WTC11 (cell line): Measurements from ENCODE around the gene B3GAT1. TPM values are rescaled to one million over a fixed set of nuclear protein-coding genes. Genes with fewer than 3 reads are reported as not detected.

Experiments
- ATAC-seq: fragments of 200-7000 bp; cut with Tn5 transposase; 2 replicates; pipeline ENCODE4 v1.10.0; 2021; ENCODE audit warnings: mild to moderate bottlenecking, moderate library complexity
- CTCF ChIA-PET: fragments of 300-600 bp; sonication (Branson Sonifier 250); formaldehyde crosslinking; loops from one replicate; lab custom pipeline; 2021; ENCODE audit warnings: antibody characterized with exemption; lab: Charles Lee
- POLR2A ChIA-PET: fragments of 350-600 bp; sonication (Branson Sonifier 250); formaldehyde crosslinking; loops from one replicate; lab custom pipeline; 2021; ENCODE audit warnings: antibody characterized with exemption; lab: Charles Lee
- DNase-seq: peaks from one replicate; pipeline ENCODE4 v3.0.0; 2021; ENCODE audit warnings: low spot score
- H3K27ac Mint-ChIP-seq: 2 replicates; pipeline ENCODE4 v1.8.0; 2021; ENCODE audit warnings: mixed read lengths
- H3K27me3 Mint-ChIP-seq: 2 replicates; pipeline ENCODE4 v1.8.0; 2021; ENCODE audit warnings: low read depth, mild to moderate bottlenecking, moderate library complexity, mixed read lengths
- H3K36me3 Mint-ChIP-seq: 2 replicates; pipeline ENCODE4 v1.8.0; 2021; ENCODE audit warnings: mixed read lengths
- H3K4me1 Mint-ChIP-seq: 2 replicates; pipeline ENCODE4 v1.8.0; 2022; ENCODE audit warnings: mixed read lengths
- H3K4me3 Mint-ChIP-seq: 2 replicates; pipeline ENCODE4 v1.8.0; 2021; ENCODE audit warnings: mild to moderate bottlenecking, moderate library complexity, mixed read lengths
- H3K9me3 Mint-ChIP-seq: 2 replicates; pipeline ENCODE4 v1.8.0; 2021; ENCODE audit warnings: mixed read lengths
- CREM ChIP-seq: sonication (generic); formaldehyde crosslinking; IDR thresholded peaks from 2 replicates; pipeline ENCODE4 v1.8.1; 2022; ENCODE audit warnings: mild to moderate bottlenecking, missing genetic modification reagents, moderate library complexity
- E2F4 ChIP-seq: sonication (generic); formaldehyde crosslinking; IDR thresholded peaks from 2 replicates; pipeline ENCODE4 v1.8.1; 2022; ENCODE audit warnings: low read depth, mild to moderate bottlenecking, moderate library complexity, missing genetic modification reagents, borderline replicate concordance
- ESRRA ChIP-seq: sonication (generic); formaldehyde crosslinking; IDR thresholded peaks from 2 replicates; pipeline ENCODE4 v1.8.1; 2022; ENCODE audit warnings: mild to moderate bottlenecking, missing genetic modification reagents, borderline replicate concordance
- ETV6 ChIP-seq: sonication (generic); formaldehyde crosslinking; IDR thresholded peaks from 2 replicates; pipeline ENCODE4 v1.8.1; 2022; ENCODE audit warnings: mild to moderate bottlenecking, missing genetic modification reagents
- FOXJ3 ChIP-seq: sonication (generic); formaldehyde crosslinking; IDR thresholded peaks from 2 replicates; pipeline ENCODE4 v1.9.0; 2021; ENCODE audit warnings: missing genetic modification reagents, mild to moderate bottlenecking, borderline replicate concordance
- FOXP1 ChIP-seq: sonication (generic); formaldehyde crosslinking; IDR thresholded peaks from 2 replicates; pipeline ENCODE4 v1.8.0; 2022; ENCODE audit warnings: missing genetic modification reagents, mild to moderate bottlenecking, moderate library complexity, borderline replicate concordance
- GABPB1 ChIP-seq: sonication (generic); formaldehyde crosslinking; IDR thresholded peaks from 2 replicates; pipeline ENCODE4 v1.8.1; 2023; ENCODE audit warnings: mild to moderate bottlenecking, missing genetic modification reagents
- GRHL2 ChIP-seq: fragments of 250-450 bp; sonication (Bioruptor Pico); IDR thresholded peaks from 2 replicates; pipeline ENCODE4 v1.8.0; 2022; ENCODE audit warnings: mild to moderate bottlenecking, moderate library complexity; ENCODE audit not compliant: insufficient replicate concordance, severe bottlenecking
- GTF2I ChIP-seq: fragments of 250-450 bp; sonication (Bioruptor Pico); conservative IDR thresholded peaks from 2 replicates; pipeline ENCODE4 v1.4.0; 2021; ENCODE audit warnings: mild to moderate bottlenecking
- HMGA2 ChIP-seq: fragments of 250-450 bp; sonication (Bioruptor Pico); IDR thresholded peaks from 2 replicates; pipeline ENCODE4 v1.4.0; 2021; ENCODE audit warnings: mild to moderate bottlenecking, moderate library complexity
- KAT7 ChIP-seq: sonication (generic); formaldehyde crosslinking; IDR thresholded peaks from 2 replicates; pipeline ENCODE4 v1.8.1; 2023; ENCODE audit warnings: missing genetic modification reagents, mild to moderate bottlenecking, borderline replicate concordance
- MAX ChIP-seq: sonication (generic); formaldehyde crosslinking; IDR thresholded peaks from 2 replicates; pipeline ENCODE4 v1.8.0; 2022; ENCODE audit warnings: mild to moderate bottlenecking, missing genetic modification reagents
- NR1H2 ChIP-seq: sonication (generic); formaldehyde crosslinking; IDR thresholded peaks from 2 replicates; pipeline ENCODE4 v1.9.0; 2021; ENCODE audit warnings: mild to moderate bottlenecking, moderate library complexity, missing genetic modification reagents
- PRDM15 ChIP-seq: sonication (generic); formaldehyde crosslinking; IDR thresholded peaks from 2 replicates; pipeline ENCODE4 v1.8.0; 2022; ENCODE audit warnings: missing genetic modification reagents
- PREB ChIP-seq: sonication (generic); formaldehyde crosslinking; IDR thresholded peaks from 2 replicates; pipeline ENCODE4 v1.8.1; 2022; ENCODE audit warnings: mild to moderate bottlenecking, missing genetic modification reagents, moderate library complexity, borderline replicate concordance
- SMAD3 ChIP-seq: sonication (generic); formaldehyde crosslinking; IDR thresholded peaks from 2 replicates; pipeline ENCODE4 v1.8.0; 2022; ENCODE audit warnings: missing genetic modification reagents, mild to moderate bottlenecking, borderline replicate concordance
- TCF7 ChIP-seq: sonication (generic); formaldehyde crosslinking; IDR thresholded peaks from 2 replicates; pipeline ENCODE4 v1.8.0; 2022; ENCODE audit warnings: mild to moderate bottlenecking, low read depth, missing genetic modification reagents, moderate library complexity
- TEAD1 ChIP-seq: sonication (generic); formaldehyde crosslinking; IDR thresholded peaks from 2 replicates; pipeline ENCODE4 v1.8.0; 2022; ENCODE audit warnings: mild to moderate bottlenecking, missing genetic modification reagents
- TP53 ChIP-seq: sonication (generic); formaldehyde crosslinking; IDR thresholded peaks from 2 replicates; pipeline ENCODE4 v1.8.1; 2023; ENCODE audit warnings: mild to moderate bottlenecking, missing genetic modification reagents
- ZNF219 ChIP-seq: sonication (generic); formaldehyde crosslinking; IDR thresholded peaks from 2 replicates; pipeline ENCODE4 v1.8.0; 2023; ENCODE audit warnings: missing genetic modification reagents, mild to moderate bottlenecking, borderline replicate concordance
- ZNF423 ChIP-seq: fragments of 250-450 bp; sonication (Bioruptor Pico); IDR thresholded peaks from 2 replicates; pipeline ENCODE4 v2.1.2; 2022; ENCODE audit warnings: mild to moderate bottlenecking, moderate library complexity
- total RNA-seq: library from RNA; stranded (reverse); gene quantifications from 3 replicates; pipeline ENCODE4 v1.2.3, GENCODE V29; 2021

Gene B3GAT1
- total RNA-seq, 1 experiment from 2014 or later: 30.0 TPM

- TF ChIP-seq E2F4 (CRISPR knock-in tag) (no peak), GRHL2 (CRISPR knock-in tag) (no peak), TEAD1 (CRISPR knock-in tag) (no peak), HMGA2 (CRISPR knock-in tag) (no peak), NR1H2 (CRISPR knock-in tag) (no peak), FOXP1 (CRISPR knock-in tag) (no peak), ZNF423 (CRISPR knock-in tag) (no peak), TCF7 (CRISPR knock-in tag) (no peak), SMAD3 (CRISPR knock-in tag) (no peak), ETV6 (no peak), PREB (no peak), ZNF219 (CRISPR knock-in tag) (no peak), KAT7 (CRISPR knock-in tag) (no peak), GABPB1 (CRISPR knock-in tag) (no peak), FOXJ3 (CRISPR knock-in tag) (no peak)
Measured at GRCh38 chr11:134385774-134386565, 26.1 kb downstream of the B3GAT1 start (continued).

GRCh38 chr11:134385171-134385570, 26.9 kb downstream of the B3GAT1 start:
- H3K27me3 Mint-ChIP-seq: no peaks in the 10 kb centered on the region
- ChIA-PET CTCF (interaction anchor here (1.2 kb wide), 1 partner anchor 9 kb away, joined by 4 read pairs; no protein-coding TSS in a partner anchor), POLR2A (interaction anchor here (0.6 kb wide), 1 partner anchor 25 kb away, joined by 3 read pairs; no protein-coding TSS in a partner anchor)
- DNase-seq (no peak), ATAC-seq (no peak)
- H3K9me3 Mint-ChIP-seq: peaks cover 3% of the 10 kb centered on the region; the same call in 1 of the 2 replicates
- peaks cover 23% of the 10 kb centered on the region for H3K36me3 Mint-ChIP-seq
- peaks cover 10% of the 10 kb centered on the region for H3K4me1 Mint-ChIP-seq
- TF ChIP-seq ESRRA (CRISPR knock-in tag): no peak
- TF ChIP-seq MAX: no peak
- no peak for TF ChIP-seq TP53 (CRISPR knock-in tag)
- TF ChIP-seq ZNF423 (CRISPR knock-in tag): no peak
- no peak for TF ChIP-seq CREM
- no peak overlapping the region for H3K4me3 Mint-ChIP-seq
- H3K27ac Mint-ChIP-seq: no peak overlapping the region

- CTCF ChIA-PET: interaction anchor here (0.6 to 0.8 kb wide), 2 partner anchors 9 to 17 kb away, joined by 4 read pairs; no protein-coding TSS in a partner anchor
- H3K27ac Mint-ChIP-seq: no peak overlapping the region
- H3K4me3 Mint-ChIP-seq: no peak overlapping the region
- peaks cover 23% of the 10 kb centered on the region for H3K36me3 Mint-ChIP-seq
- H3K9me3 Mint-ChIP-seq: peaks cover 3% of the 10 kb centered on the region; the same call in 1 of the 2 replicates
- H3K4me1 Mint-ChIP-seq: peaks cover 10% of the 10 kb centered on the region
- POLR2A ChIA-PET: no interaction called here
- DNase-seq: no peak
- H3K27me3 Mint-ChIP-seq: no peaks in the 10 kb centered on the region
- TF ChIP-seq GTF2I (CRISPR knock-in tag) (no peak), MAX (no peak), TP53 (CRISPR knock-in tag) (no peak), PRDM15 (CRISPR knock-in tag) (no peak)
- ATAC-seq: no peak
Measured at GRCh38 chr11:134384406-134384805, 27.6 kb downstream of the B3GAT1 start.
